ENCODE data around the gene C1QB. TPM values are rescaled to one million over a fixed set of nuclear protein-coding genes. Genes with fewer than 3 reads are reported as not detected.

The C1QB gene
- total and polyA plus RNA-seq, 2 donors (not counting 1 experiment from before 2014, with no cell fraction given): 0.16 TPM; not detected in 1

- intact Hi-C loops (cut with micrococcal nuclease): no loop called here
- H3K4me3 Mint-ChIP-seq: no peak overlapping the region
- Histone ChIP-seq H3K4me1 (ENCODE audit: control insufficient read depth in 2 of 2, insufficient read depth in 2 of 2, low read length in 2 of 2) (peaks cover 0 to 4% of the 10 kb centered on the region in 2 donors), H3K79me2 (ENCODE audit: control insufficient read depth, insufficient read depth, low read length) (no peaks in the 10 kb centered on the region), H3K4me3 (ENCODE audit: control extremely low read depth in 1 of 5, extremely low read depth in 1 of 5, insufficient read depth in 1 of 5, low read depth in 2 of 5, low read length in 4 of 5) (no peak overlapping the region), H3K27ac (ENCODE audit: low read length in 2 of 2) (no peak overlapping the region), H4K20me1 (ENCODE audit: control insufficient read depth, insufficient read depth, low read length, poor library complexity, severe bottlenecking) (no peaks in the 10 kb centered on the region), H3K9me3 (ENCODE audit: control extremely low read depth in 1 of 3, control insufficient read depth in 2 of 3, insufficient read depth in 1 of 3, low read length in 2 of 3) (no peaks in the 10 kb centered on the region), H2AFZ (ENCODE audit: insufficient read depth, low read depth, low read length, poor library complexity, severe bottlenecking) (no peak overlapping the region), H3K9ac (ENCODE audit: low read length) (no peak overlapping the region), H3K4me2 (replicated peaks; ENCODE audit: low read depth, low read length, poor library complexity, severe bottlenecking) (peak overlapping the region; percentile 17), H3K36me3 (replicated peaks in 1 of 2; ENCODE audit: control extremely low read depth in 1 of 2, control insufficient read depth in 1 of 2, extremely low read depth in 1 of 2, insufficient read depth in 2 of 2, low read length in 1 of 2) (no peaks in the 10 kb centered on the region), H3K27me3 (replicated peaks in 1 of 4; ENCODE audit: control extremely low read depth in 1 of 4, control insufficient read depth in 3 of 4, insufficient read depth in 4 of 4, low read length in 3 of 4) (peaks cover 0 to 24% (median 0%) of the 10 kb centered on the region in 4 experiments)
- 11% methylated on average over 11 of the region's 18 CpGs for WGBS (ENCODE audit: insufficient coverage)
- ATAC-seq (ENCODE audit: low read depth) (peak; percentile 81), DNase-seq (peak; percentile 73)
- H3K4me1 Mint-ChIP-seq: no peaks in the 10 kb centered on the region
- H3K27me3 Mint-ChIP-seq: peaks cover 20% of the 10 kb centered on the region
- ChIA-PET CTCF (interaction anchor here (0.9 to 3.2 kb wide), 6 partner anchors 9 to 516 kb away, joined by 3 to 26 read pairs (median 3); no protein-coding TSS in a partner anchor), POLR2A (no interaction called here)
- TF ChIP-seq EZH2 (IDR thresholded peaks at IDR 0.05; ENCODE audit: borderline replicate concordance, insufficient read depth, low read depth, low read length, poor library complexity, severe bottlenecking) (no peak), CTCF (IDR thresholded peaks at IDR 0.05) (peak; percentile 81)
- H3K9me3 Mint-ChIP-seq (ENCODE audit: insufficient read depth): no peaks in the 10 kb centered on the region
- no peak overlapping the region for H3K27ac Mint-ChIP-seq
These were observed 11.0 kb upstream of the C1QB start for GRCh38 chr1:22641906-22642636.

GRCh38 chr1:22643381-22643780 lies 9.7 kb upstream of the C1QB start, which contains the start of gene C1QC:
TSS of gene C1QC (plus strand) at chr1:22643633. CDS start at chr1:22644024, 391 bp downstream.
- H3K4me2 ChIP-seq (replicated peaks; ENCODE audit: low read depth, low read length, poor library complexity, severe bottlenecking): no peak within 1 kb of the TSS
- no peaks in the 10 kb centered on the region for H3K4me1 Mint-ChIP-seq
- no peak within 1 kb of the TSS for H3K4me3 Mint-ChIP-seq
- no peaks in the 10 kb centered on the region for H3K9me3 ChIP-seq (ENCODE audit: control extremely low read depth in 1 of 3, control insufficient read depth in 2 of 3, insufficient read depth in 1 of 3, low read length in 2 of 3)
- H3K9me3 Mint-ChIP-seq (ENCODE audit: insufficient read depth): no peaks in the 10 kb centered on the region
- ChIA-PET POLR2A (no interaction called here), CTCF (interaction anchor here (3.2 kb wide), 1 partner anchor 223 kb away, joined by 26 read pairs; no protein-coding TSS in a partner anchor)
- ATAC-seq (ENCODE audit: low read depth) (no peak), DNase-seq (no peak)
- H3K36me3 ChIP-seq (replicated peaks in 1 of 2; ENCODE audit: control extremely low read depth in 1 of 2, control insufficient read depth in 1 of 2, extremely low read depth in 1 of 2, insufficient read depth in 2 of 2, low read length in 1 of 2): no peaks in the 10 kb centered on the region
- H3K4me1 ChIP-seq (ENCODE audit: control insufficient read depth in 2 of 2, insufficient read depth in 2 of 2, low read length in 2 of 2): peaks cover 0 to 4% of the 10 kb centered on the region in 2 donors
- H4K20me1 ChIP-seq (ENCODE audit: control insufficient read depth, insufficient read depth, low read length, poor library complexity, severe bottlenecking): no peaks in the 10 kb centered on the region
- H3K27me3 ChIP-seq (replicated peaks in 1 of 4; ENCODE audit: control extremely low read depth in 1 of 4, control insufficient read depth in 3 of 4, insufficient read depth in 4 of 4, low read length in 3 of 4): peaks cover 0 to 20% (median 0%) of the 10 kb centered on the region in 4 experiments
- H3K9ac ChIP-seq (ENCODE audit: low read length): no peak within 1 kb of the TSS
- no peak within 1 kb of the TSS for H3K27ac Mint-ChIP-seq
- TF ChIP-seq EZH2 (IDR thresholded peaks at IDR 0.05; ENCODE audit: borderline replicate concordance, insufficient read depth, low read depth, low read length, poor library complexity, severe bottlenecking) (no peak), CTCF (IDR thresholded peaks at IDR 0.05) (no peak)
- H3K79me2 ChIP-seq (ENCODE audit: control insufficient read depth, insufficient read depth, low read length): no peaks in the 10 kb centered on the region
- WGBS (ENCODE audit: insufficient coverage): 63% methylated on average over 6 of the region's 8 CpGs
- no peak within 1 kb of the TSS for H3K4me3 ChIP-seq (ENCODE audit: control extremely low read depth in 1 of 5, extremely low read depth in 1 of 5, insufficient read depth in 1 of 5, low read depth in 2 of 5, low read length in 4 of 5)
- peaks cover 23% of the 10 kb centered on the region for H3K27me3 Mint-ChIP-seq
- intact Hi-C loops (cut with micrococcal nuclease): no loop called here
- H2AFZ ChIP-seq (ENCODE audit: insufficient read depth, low read depth, low read length, poor library complexity, severe bottlenecking): no peak within 1 kb of the TSS
- H3K27ac ChIP-seq (ENCODE audit: low read length in 2 of 2): no peak within 1 kb of the TSS

Data from B cell (primary cell).